Activated naive CD8-positive, alpha-beta T cell treated with anti-CD3 and anti-CD28 coated beads for 36 hours (primary cell): ENCODE results near the gene NPIPA5. TPM values are rescaled to one million over a fixed set of nuclear protein-coding genes. Genes with fewer than 3 reads are reported as not detected.
"Not testable (repeated sequence)": the region's sequence is repeated elsewhere in the genome, so short reads cannot be mapped to it uniquely, and the experiment has no call there.

Source experiments
- DNase-seq: peaks from one replicate; pipeline ENCODE4 v3.0.0; 2021
- H3K27ac Mint-ChIP-seq: one replicate; pipeline ENCODE4 v1.8.0; 2022; ENCODE audit warnings: mild to moderate bottlenecking, moderate library complexity, mixed read lengths
- H3K27me3 Mint-ChIP-seq: one replicate; pipeline ENCODE4 v1.8.0; 2022; ENCODE audit warnings: mild to moderate bottlenecking, mixed read lengths
- H3K36me3 Mint-ChIP-seq: one replicate; pipeline ENCODE4 v1.8.0; 2021; ENCODE audit warnings: mild to moderate bottlenecking, mixed read lengths
- H3K4me1 Mint-ChIP-seq: one replicate; pipeline ENCODE4 v1.8.0; 2021; ENCODE audit warnings: mixed read lengths
- H3K4me3 Mint-ChIP-seq: one replicate; pipeline ENCODE4 v1.8.0; 2022; ENCODE audit warnings: mild to moderate bottlenecking, moderate library complexity, mixed read lengths
- H3K9me3 Mint-ChIP-seq: one replicate; pipeline ENCODE4 v1.8.0; 2022; ENCODE audit warnings: mixed read lengths
- total RNA-seq, 2 experiments: library from RNA; stranded (reverse); gene quantifications; one replicate each; pipeline ENCODE4 v1.2.3, GENCODE V29; 2021

NPIPA5 gene
- total RNA-seq, 2 experiments from 2014 or later: 8.8 to 13.6 TPM

DNA sequence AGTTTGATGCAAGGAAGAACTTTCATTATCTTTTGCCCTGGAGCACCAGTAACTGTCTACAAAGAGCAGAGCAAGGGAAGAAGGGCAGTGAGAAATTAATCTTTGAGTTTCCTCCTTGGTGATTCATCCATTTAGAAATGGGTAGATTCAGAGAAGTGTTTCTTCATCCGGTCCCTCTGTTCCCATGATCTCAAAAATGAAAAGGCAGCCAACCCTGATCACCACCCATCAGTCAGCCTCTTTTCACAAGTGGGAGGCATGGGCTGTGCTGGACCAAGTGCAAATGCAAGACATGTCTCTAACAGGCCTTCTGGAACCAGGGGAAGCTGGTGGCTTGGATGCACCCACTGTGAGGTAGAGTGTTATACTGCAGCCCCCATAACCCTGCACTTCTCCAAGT, 35.8 kb downstream of the NPIPA5 start:
- H3K4me1 Mint-ChIP-seq, H3K27ac Mint-ChIP-seq: not testable (repeated sequence)

DNA sequence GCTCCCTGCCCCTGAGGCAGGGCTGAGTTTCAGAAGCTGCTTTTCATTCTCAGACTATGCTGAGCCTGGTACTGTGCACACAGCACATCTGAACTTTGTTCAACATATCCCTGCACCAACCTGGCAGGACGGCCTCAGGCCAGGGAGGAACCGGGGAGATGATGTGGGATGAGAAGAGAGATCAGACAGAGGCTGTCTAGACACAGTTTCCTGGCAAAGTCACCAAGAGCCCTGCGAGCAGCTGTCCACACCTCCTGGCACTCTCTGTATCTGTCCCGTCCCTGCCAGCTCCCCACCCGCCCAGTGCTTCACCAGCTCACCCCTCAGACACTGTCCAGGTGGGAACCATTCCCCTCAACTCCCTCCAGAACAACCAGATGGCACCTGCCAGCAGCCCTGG, 39.1 kb downstream of the NPIPA5 start:
- H3K27me3 Mint-ChIP-seq: not testable (repeated sequence)

More for the DNA sequence above, 35.8 kb downstream of the NPIPA5 start:
- H3K9me3 Mint-ChIP-seq, H3K36me3 Mint-ChIP-seq, DNase-seq, H3K27me3 Mint-ChIP-seq, H3K4me3 Mint-ChIP-seq: not testable (repeated sequence)

DNA sequence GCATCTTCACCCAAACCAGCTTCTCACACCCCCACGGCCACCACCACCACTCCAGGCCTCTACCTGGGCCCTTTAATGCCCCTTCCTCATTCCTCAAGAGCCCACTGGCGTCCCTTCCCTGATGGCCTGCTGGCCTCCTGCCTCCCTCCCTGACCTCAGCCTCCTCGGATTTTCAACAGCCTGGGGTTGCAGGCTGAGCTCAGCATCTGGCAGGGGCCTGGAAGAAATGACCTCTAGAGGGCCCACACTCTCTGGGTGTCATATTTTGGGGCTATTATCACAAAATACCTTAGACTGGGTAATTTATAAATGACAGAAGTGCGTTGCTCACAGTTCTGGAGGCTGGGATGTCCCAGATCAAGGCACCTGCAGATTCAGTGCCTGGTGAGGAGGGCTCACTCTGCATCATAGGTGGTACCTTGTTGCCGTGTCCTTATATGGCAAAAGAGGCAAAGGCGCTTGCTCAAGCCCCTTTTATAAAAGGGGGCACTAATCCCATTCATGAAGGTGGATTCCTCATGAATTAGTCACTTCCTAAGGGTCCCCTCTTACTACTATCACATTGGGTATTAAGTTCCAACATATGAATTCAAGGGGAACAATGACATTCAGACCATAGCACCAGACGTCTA, 40.0 kb downstream of the NPIPA5 start:
- H3K4me3 Mint-ChIP-seq, DNase-seq, H3K27me3 Mint-ChIP-seq, H3K4me1 Mint-ChIP-seq, H3K36me3 Mint-ChIP-seq, H3K27ac Mint-ChIP-seq, H3K9me3 Mint-ChIP-seq: not testable (repeated sequence)

More for the DNA sequence above, 39.1 kb downstream of the NPIPA5 start:
- H3K4me1 Mint-ChIP-seq, H3K9me3 Mint-ChIP-seq, DNase-seq, H3K4me3 Mint-ChIP-seq, H3K36me3 Mint-ChIP-seq, H3K27ac Mint-ChIP-seq: not testable (repeated sequence)

DNA sequence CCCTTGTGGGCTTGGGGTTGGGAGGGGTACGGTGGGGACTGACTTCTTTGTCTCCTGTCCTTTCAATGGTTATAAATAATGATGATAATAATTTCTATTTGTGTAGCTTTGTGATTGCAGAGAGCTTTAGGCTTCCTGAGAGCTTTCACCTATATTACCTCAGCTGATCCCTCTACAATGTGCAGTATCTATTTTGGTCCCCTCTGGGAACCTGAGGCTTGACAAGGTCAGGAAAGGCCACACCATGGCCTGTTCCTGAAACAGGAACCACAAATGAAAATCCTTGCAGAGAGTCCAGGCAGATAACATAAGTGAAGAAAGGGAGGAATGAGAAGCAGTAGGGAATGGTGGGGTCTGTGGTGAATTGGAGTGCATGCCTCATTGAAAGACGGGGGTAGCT, 42.5 kb downstream of the NPIPA5 start:
- H3K4me3 Mint-ChIP-seq, H3K36me3 Mint-ChIP-seq, H3K4me1 Mint-ChIP-seq, H3K27ac Mint-ChIP-seq, H3K9me3 Mint-ChIP-seq, H3K27me3 Mint-ChIP-seq, DNase-seq: not testable (repeated sequence)

DNA sequence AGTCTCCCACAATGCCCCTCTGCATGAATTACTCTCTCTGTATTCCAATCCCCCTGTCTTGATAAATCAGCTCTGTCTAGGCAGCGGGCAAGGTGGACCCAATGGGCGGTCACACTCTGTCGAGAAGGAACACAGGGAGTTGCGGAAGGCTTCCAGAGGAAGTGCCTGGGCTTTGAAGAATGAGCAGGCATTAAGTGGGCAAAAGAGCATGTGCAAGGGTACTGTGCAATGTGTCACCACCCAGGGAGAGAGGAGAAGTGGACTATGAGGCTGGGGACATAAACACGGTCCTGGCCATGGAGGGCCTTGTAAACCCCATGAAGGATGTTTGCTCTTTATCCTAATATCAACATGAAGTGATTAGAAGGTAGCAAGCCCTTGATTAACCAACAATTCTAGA, 44.1 kb downstream of the NPIPA5 start:
- not testable (repeated sequence) for H3K27me3 Mint-ChIP-seq, DNase-seq, H3K4me3 Mint-ChIP-seq, H3K9me3 Mint-ChIP-seq, H3K27ac Mint-ChIP-seq, H3K36me3 Mint-ChIP-seq, H3K4me1 Mint-ChIP-seq

DNA sequence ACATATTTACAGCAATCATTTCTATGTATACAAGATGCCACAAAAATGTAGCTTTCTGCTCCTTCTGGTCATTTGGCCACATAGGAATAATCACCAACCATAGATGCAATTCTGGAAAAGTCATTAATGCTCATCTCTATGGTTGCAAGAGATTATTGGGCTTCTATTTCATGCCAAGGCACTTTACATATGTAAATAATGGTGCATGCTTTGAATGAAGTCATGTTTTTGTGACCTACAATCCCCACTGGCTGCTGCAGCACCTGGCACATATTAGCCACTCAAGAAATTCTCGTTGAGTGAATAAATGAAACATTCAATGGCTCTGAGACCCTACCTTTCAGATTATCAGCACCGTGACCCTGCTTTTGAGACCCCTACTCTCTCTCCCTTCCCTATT, 47.1 kb downstream of the NPIPA5 start:
- H3K27me3 Mint-ChIP-seq, H3K36me3 Mint-ChIP-seq, H3K4me1 Mint-ChIP-seq, H3K4me3 Mint-ChIP-seq, DNase-seq, H3K9me3 Mint-ChIP-seq, H3K27ac Mint-ChIP-seq: not testable (repeated sequence)

DNA sequence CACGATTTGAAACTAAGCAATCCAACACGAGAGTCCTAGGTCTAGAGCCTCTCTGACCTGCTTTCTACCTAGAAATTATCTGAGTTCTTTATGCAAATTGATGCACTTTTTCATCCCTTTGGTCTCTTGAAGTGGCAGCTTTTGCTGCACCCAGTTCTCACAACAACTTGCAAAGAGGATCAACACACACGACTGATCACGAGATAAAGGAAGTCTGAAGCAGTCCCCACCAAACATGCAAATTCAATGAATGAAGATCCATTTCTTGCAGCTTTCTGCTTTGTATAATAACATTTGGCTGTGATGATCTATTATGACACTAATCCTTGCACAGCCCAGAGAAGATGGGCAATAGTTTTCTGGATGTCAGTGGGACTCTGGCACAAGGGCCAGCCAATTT, 53.1 kb downstream of the NPIPA5 start:
- H3K36me3 Mint-ChIP-seq: not testable (repeated sequence)

DNA sequence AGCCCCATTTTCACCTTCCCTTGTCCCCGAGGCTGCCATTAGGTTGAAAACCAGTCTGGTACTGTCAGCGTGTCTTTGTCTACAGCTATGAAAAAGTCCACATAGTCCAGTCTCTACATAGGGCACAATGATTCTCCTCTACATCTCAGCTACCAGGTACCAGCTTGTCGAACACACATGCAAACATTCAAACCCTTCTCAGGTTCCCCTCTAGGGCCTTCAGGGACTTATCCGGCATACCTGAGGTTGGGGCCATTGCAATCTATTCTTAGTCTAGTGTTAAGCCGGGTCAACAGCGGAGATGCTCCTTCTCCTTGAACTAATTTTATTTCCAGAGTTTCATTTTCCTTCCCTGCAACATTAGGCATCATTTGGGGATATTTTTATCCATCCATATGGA, 54.7 kb downstream of the NPIPA5 start:
- DNase-seq, H3K27ac Mint-ChIP-seq, H3K9me3 Mint-ChIP-seq, H3K27me3 Mint-ChIP-seq, H3K36me3 Mint-ChIP-seq, H3K4me1 Mint-ChIP-seq, H3K4me3 Mint-ChIP-seq: not testable (repeated sequence)

More for the DNA sequence above, 53.1 kb downstream of the NPIPA5 start:
- H3K4me1 Mint-ChIP-seq, H3K27ac Mint-ChIP-seq, H3K9me3 Mint-ChIP-seq, H3K27me3 Mint-ChIP-seq, DNase-seq, H3K4me3 Mint-ChIP-seq: not testable (repeated sequence)

DNA sequence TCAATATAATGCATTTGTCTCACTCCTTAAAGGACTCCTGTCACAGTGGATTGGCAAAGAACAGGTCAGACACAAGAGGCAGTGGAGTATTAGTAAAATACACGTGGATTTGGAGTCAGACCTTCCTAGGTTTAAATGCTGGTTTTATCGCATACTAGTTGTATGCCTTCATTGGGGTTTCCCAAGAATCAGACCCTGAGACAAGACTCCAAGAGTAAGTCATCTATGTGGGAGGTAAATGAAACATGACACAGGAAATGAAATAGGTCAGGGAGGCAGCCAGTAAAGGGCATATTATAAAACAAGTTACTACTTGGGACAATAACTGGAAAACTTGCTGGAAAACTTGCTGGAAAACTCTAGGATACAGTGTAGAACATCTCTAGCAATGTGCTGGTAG, 56.9 kb downstream of the NPIPA5 start:
- not testable (repeated sequence) for H3K9me3 Mint-ChIP-seq, H3K4me1 Mint-ChIP-seq, H3K27ac Mint-ChIP-seq, H3K36me3 Mint-ChIP-seq, H3K4me3 Mint-ChIP-seq, H3K27me3 Mint-ChIP-seq, DNase-seq

DNA sequence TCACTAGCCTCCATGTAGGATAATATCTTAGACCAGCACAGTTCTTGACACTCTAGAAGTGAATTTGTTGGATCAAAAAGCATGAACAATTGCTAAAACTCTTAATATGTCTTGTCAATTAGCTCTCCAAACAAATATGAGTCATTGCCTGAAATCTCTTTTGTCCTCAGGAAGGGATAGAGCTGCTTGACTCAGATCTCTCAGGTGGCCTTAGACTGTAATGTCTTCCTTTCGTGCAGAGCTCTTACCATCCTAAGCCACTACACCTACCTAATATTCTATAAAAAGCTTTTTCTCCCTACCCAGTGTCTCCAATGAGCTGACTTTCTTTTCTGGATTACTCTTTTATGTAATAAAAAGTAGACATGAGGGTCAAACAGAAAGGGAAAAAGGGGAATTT, 63.5 kb downstream of the NPIPA5 start:
- H3K9me3 Mint-ChIP-seq, H3K27me3 Mint-ChIP-seq, DNase-seq, H3K27ac Mint-ChIP-seq, H3K36me3 Mint-ChIP-seq, H3K4me3 Mint-ChIP-seq, H3K4me1 Mint-ChIP-seq: not testable (repeated sequence)

Other genes starting within 250 kb of the NPIPA5 start
- under 1 TPM; 0.20 to 0.21 TPM for gene MPV17L, start 17.5 kb upstream of the NPIPA5 start, total RNA-seq
- gene BMERB1, start 56.3 kb upstream of the NPIPA5 start, total RNA-seq: 10 to 100 TPM; 19.9 to 24.8 TPM